Fibroblast of villous mesenchyme (primary cell): ENCODE results near the gene RBKS. TPM values are rescaled to one million over a fixed set of nuclear protein-coding genes. Genes with fewer than 3 reads are reported as not detected.
A peak's percentile ranks its signal among the peaks of the same experiment; 100 is the strongest.

Experiments used
- DNase-seq: peaks from one replicate; pipeline ENCODE4 v3.0.0-alpha.2; 2010; ENCODE audit warnings: low read depth
- H3K4me3 ChIP-seq: 2 replicates; pipeline ENCODE4 v1.5.1; 2011; ENCODE audit warnings: low read depth, mild to moderate bottlenecking, low read length
- total RNA-seq: library from RNA; depleted of rRNA; stranded (reverse); fragments of >200 nt; gene quantifications from 2 replicates; pipeline ENCODE4 v1.2.3, GENCODE V29; 2012
- TF ChIP-seq, protein P1 (sequence below): IDR thresholded peaks from 2 replicates; pipeline ENCODE4 v1.5.1; 2012; ENCODE audit warnings: low read depth, mild to moderate bottlenecking, low read length; ENCODE audit not compliant: insufficient read depth

Gene RBKS
- total RNA-seq, 1 donor, result 1.3 TPM

DNA sequence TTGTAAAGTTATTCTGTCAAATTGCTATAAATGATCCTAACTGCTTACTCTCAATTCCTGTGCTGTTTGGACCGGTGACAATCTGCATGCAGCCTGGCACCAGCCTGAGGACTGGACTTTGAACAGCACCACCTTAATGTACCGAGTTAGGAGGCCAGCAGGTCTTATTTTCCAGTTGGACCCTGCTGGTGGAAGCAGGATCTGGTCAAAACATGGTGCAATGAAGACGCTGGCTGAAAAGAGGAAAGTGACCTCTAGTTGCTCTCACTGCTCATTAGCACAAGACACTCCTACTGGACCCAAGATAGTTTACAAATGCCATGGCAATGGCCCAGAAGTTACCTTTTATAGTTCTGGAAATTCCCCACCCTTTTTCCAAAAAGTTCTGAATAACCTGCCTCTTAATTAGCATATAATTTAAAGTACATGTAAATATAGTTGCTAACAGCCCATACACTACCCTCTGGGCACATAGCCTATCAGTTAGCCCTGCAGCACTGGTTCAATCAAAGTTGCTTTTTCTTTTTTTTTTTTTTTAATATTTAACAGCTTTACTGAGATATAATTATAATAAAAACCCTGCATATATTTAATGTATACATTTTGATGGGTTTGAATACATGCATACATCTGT lies 35.8 kb downstream of the RBKS start:
- no peak for DNase-seq
- TF ChIP-seq, protein P1, sequence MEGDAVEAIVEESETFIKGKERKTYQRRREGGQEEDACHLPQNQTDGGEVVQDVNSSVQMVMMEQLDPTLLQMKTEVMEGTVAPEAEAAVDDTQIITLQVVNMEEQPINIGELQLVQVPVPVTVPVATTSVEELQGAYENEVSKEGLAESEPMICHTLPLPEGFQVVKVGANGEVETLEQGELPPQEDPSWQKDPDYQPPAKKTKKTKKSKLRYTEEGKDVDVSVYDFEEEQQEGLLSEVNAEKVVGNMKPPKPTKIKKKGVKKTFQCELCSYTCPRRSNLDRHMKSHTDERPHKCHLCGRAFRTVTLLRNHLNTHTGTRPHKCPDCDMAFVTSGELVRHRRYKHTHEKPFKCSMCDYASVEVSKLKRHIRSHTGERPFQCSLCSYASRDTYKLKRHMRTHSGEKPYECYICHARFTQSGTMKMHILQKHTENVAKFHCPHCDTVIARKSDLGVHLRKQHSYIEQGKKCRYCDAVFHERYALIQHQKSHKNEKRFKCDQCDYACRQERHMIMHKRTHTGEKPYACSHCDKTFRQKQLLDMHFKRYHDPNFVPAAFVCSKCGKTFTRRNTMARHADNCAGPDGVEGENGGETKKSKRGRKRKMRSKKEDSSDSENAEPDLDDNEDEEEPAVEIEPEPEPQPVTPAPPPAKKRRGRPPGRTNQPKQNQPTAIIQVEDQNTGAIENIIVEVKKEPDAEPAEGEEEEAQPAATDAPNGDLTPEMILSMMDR, result no peak
- no peak overlapping the region for H3K4me3 ChIP-seq

DNA sequence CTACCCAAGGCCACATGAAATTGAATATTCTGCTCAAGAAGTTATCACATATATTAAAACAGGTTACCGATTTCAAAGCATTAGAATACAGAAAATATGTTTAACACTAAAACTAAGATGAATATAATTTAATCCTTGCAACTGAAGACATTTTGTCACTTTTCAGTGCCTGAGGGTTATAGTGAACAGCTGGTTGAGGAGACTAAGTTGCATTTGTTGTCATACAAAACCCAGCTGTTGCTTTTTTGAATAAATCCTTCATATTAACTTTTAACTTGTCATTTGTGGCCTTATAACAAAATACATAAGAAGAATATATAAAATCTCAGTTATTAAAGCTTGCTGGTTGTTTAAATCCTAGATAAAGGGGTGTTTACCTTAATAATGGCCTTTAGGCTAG lies 37.5 kb downstream of the RBKS start:
- no peak overlapping the region for H3K4me3 ChIP-seq
- TF ChIP-seq, protein P1, result no peak
- no peak for DNase-seq

DNA sequence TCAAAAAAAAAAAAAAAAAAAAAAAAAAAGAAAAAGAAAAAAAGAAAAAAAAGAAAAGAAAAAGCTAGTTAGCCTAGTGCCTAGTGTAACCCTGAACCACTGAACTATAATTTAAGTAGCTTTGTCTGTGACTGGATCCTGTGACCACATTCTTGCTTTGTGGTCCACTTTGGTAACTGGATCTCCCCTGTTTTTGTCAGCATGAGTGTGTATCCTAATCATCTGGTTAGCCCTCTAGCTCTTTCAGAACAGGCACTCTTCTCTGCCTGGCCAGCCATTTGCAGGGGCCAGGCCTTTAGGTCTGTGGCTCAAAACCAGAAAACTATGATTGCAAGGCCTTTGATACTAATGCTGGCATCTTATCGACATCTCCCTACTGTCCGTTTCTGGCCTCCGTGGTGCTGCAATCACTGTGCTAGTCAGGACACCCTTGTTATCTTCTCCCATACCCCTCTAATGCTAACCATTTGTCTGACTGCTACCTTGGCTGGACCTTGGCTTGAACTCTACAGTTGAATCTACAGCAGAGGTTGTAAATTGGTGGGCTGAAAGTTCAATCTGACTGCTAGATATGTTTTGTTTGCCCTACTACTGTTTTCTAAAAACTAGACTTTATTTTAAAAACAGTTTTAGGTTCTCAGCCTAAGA lies 40.5 kb downstream of the RBKS start:
- DNase-seq, result no peak
- no peak overlapping the region for H3K4me3 ChIP-seq
- TF ChIP-seq, protein P1, result no peak

DNA sequence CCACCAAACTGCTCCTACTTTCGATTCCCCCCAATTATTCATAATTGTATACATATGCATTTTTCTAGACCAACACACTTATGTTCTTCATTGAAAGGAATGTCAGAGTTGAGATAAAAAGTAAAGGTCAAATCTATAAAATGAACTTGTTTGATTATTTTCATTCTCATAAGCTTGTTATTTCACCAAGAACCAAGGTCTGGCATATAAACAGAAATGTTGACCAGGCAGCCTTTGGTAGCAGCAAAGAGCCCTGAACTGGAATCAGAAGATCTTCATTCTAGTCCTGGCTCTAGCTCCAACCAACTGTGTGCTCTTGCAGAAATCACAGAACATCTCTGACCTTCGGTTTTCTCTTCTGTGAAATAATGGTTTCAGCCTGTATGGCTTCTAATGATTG lies 42.9 kb downstream of the RBKS start:
- DNase-seq, result no peak
- TF ChIP-seq, protein P1, result no peak
- no peak overlapping the region for H3K4me3 ChIP-seq

DNA sequence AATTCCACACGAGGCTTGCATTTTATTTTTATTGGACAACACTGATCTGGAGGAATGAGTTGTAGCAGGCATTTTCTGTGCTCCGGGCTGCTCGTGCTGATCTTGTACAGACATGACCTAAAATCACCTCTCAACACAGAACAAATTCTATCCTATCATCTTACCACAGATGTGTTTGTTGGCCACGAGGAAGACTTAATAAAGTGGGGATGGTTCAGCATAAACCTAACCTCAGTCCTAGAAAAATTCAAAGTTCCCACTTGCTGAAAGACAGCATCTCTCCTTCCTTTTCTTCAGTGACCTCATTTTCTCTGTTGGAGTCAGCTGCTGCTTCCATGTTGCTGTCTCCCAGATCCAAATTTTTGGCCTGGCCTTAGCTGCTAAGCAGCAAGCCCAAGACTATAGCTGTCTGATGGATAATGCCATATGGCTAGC lies 45.3 kb downstream of the RBKS start:
- peak; percentile 48 for DNase-seq
- no peak overlapping the region for H3K4me3 ChIP-seq
- TF ChIP-seq, protein P1, result no peak

DNA sequence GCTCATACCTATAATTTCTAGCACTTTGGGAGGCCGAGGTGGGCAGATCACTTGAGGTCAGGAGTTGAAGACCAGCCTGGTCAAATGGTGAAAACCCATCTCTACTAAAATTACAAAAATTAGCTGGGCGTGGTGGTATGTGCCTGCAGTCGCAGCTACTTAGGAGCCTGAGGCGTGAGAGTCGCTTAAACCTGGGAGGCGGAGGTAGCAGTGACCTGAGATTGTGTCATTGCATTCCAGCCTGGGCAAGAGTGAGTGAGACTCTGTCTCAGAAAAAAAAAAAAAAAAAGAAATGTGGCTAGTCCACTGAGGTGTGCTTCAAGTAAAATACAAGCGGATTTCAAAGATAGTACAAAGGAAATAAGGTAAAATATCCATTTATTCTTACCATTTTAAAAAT lies 46.2 kb downstream of the RBKS start:
- no peak for DNase-seq
- no peak overlapping the region for H3K4me3 ChIP-seq
- TF ChIP-seq, protein P1, result no peak
